8988T (cell line): Measurements from ENCODE around the gene INTS4.
"Not testable (repeated sequence)": the region's sequence is repeated elsewhere in the genome, so short reads cannot be mapped to it uniquely, and the experiment has no call there.

Source experiments
- DNase-seq: peaks from one replicate; pipeline ENCODE4 v3.0.0; 2011

Gene INTS4

DNA sequence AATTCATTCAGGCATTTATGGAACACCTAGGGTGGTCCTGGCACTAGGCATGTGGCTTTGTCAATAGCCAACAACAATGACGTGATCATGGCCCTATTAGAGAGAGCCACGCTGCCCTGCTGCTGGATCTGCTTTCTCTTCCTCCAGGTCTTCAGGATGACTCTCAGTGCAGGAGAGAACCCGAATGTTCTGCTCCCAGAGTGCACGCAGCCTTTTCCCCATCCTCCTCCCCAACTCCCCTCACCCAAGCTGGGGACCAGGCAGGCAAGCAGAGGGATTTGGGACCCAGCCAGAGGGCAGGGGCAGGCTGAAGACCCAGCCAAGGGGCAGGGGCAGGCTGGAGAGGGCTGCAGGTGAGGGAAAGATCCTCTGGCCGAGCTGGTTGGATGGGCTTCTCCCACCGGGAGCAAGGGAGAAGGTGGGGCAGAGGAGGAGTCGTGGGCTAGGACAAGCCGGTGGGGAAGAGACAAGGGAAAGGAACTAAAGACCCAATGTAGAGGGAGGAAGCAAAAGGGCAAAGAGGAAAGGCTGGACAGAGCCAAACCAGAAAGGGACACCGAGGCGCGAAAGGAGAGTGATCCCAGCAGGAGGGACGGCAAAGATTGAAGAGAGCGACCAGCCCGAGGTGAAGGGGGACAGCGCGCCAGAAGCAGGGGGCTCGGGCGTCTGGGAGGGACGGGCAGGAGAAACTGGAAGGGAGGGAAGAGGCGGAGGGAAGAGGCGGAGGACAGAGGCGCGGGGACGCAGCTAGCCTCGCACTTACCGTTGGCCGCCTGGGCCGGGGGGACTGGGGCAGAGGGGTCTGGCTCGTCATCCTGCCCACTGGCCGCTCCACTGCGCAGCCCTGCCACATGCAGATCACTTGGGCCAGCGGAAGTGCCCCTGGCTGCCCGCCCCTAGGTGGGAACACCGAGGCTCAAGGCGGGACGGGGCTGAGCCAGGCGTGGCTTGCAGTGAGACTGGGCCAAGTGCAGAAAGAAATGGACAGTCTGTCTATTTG is 28.2 kb upstream of the INTS4 start, which contains the start of gene KCTD14:
Gene KCTD14 (minus strand): TSS at position 880 of the 1,000 bp plus-strand sequence. CDS start 27 bp downstream, at position 853.
- peak; percentile 89 for DNase-seq

DNA sequence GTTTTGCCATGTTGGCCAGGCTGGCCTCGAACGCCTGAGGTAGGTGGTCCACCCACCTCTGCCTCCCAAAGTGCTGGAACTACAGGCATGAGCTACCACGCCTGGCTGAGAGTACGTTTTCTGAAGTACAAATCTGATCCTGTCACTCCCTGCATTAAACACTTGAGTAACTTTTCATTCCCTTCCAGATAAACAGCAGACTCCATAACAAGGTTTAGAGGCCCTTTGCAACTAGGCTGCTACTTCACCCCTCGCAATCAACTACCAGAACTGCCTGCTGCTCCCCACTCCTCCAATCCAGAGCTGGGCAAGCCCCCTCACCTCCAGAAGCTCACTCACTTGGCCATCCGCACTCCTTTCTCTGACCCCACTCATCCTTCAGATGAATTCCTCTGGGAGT is 27.1 kb upstream of the INTS4 start:
- DNase-seq, result no peak

DNA sequence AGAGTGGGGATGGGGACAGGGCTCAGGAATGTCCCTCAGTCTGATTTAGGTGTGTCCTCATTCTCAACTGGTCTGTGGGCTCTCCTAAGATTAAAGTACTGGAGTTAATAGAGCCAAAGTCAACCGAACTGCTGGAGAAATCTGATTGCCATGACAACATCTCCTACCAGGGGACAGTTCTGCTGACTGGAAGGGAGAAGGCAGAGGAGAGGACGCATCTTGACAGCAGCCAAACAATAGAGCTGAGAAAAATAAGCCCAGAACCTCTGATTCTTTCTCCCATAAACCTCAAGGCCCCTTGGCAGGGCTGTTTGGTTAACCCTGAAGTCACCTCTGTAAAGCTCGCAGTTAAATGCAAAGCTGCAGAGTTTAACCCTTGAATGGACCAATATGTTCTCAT is 25.8 kb upstream of the INTS4 start:
- DNase-seq, result no peak

- no peak for DNase-seq
Measured at GRCh38 chr11:78019808-78020207, 25.3 kb upstream of the INTS4 start.

DNA sequence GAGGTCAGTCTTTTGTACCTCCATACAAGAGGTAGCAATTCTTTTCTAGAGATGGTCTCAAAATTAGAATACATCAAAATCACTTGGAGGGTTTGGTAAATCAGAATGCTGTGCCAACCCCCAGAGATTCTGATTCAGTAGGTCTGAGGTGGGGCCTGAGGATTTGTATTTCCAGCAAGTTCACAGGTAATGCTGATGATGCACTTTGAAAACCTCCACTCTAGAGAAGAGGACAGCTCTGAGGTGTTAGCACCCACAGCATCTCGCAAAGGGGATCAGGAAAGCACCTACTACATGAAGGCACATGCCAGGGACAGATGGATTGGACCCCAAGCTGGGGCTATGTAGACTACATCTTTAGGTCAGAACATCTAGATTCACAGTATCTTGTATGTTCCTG is 21.4 kb upstream of the INTS4 start:
- no peak for DNase-seq

DNA sequence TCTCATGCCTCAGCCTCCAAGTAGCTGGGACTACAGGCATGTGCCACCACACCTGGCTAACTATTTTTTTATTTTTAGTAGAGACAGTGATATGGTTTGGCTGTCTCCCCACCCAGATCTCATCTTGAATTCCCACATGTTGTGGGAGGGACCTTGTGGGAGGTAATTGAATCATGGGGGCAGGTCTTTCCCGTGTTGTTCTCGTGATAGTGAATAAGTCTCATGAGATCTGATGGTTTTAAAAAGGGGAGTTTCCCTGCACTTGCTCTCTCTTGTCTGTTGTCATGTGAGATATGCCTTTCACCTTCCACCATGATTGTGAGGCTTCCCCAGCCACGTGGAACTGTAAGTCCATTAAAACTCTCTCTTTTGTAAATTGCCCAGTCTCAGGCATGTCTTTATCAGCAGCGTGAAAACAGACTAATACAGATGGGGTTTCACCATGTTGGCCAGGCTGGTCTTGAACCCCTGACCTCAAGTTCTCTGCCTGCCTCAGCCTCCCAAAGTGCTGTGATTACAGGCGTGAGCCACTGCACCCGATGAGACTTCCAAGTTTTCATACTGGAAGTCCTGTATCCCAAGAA is 20.6 kb upstream of the INTS4 start:
- not testable (repeated sequence) for DNase-seq

GRCh38 chr11:78011301-78011700 is 16.8 kb upstream of the INTS4 start:
- no peak for DNase-seq

GRCh38 chr11:78010755-78011154 is 16.3 kb upstream of the INTS4 start:
- no peak for DNase-seq

DNA sequence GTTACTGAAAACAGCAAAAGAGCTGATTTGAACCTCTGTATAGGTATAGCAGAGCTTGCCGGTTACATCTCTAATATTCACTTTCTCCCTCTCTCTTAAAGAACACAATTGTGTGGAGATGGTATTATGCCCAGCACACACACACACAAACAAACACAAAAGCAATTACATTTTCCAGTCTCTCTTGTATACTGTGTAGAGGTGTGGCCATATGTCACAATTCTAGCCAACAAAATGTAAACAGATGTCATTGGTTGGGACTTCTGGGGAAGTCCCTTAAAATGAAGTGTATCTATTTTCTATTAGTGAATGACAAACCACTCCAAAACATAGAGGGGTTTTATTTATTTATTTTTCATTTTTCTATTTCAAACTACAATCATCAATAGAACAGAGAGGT is 15.8 kb upstream of the INTS4 start:
- DNase-seq, result no peak

- DNase-seq, result no peak
Measured at GRCh38 chr11:78009062-78009461, 14.6 kb upstream of the INTS4 start.

- DNase-seq, result peak; percentile 29
Measured at GRCh38 chr11:78000193-78000592, 5.7 kb upstream of the INTS4 start.

DNA sequence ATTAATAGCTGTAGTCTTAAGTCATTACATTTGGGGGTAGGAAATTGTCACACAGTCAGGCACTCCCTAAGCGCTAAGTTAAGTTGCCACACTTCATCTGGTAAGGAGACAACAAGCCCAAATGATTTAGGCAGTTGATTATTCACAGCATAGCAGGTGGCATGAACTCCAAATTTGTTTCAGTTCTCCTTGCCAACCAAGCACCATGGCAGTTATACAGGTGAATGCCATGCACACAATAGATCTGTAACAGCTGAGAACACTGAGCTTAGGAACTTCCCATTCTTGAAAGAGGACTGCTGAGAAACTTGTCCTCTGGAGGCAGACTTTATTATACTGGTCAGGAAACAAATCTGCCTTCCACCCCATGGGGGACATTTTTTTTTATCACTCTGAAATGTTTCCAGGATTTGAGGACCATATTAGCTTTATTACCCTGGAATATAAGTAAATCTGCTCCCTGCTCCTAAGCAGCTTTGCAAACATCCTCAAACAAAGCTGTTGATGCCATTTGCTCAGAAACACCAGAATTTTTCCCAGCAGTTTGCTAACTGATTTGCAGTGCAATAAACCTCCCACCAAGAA is 5.1 kb upstream of the INTS4 start:
- no peak for DNase-seq

GRCh38 chr11:77993902-77994301 is 566 bp downstream of the INTS4 start:
- DNase-seq, result no peak

DNA sequence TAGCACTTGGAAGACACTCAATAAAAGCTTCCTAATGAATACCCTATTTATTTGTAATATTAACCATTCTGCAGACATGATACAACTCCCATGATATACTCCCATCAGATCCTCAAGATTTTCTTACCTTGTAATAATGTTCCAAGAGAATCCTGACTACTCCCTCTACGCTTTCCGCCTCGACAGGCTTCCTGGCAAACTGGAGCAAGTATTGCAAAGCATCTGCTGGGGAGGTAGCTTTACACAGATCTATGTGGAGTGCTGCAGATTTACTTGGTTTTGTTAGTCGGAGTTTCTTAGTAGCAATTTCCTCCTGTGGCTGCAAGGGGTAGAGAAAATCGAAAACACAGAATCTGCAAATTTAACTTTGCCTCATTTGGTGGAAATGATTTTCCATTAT is 3.5 kb downstream of the INTS4 start:
- no peak for DNase-seq

- not testable (repeated sequence) for DNase-seq
Measured at GRCh38 chr11:77986456-77986855, 8.0 kb downstream of the INTS4 start.

GRCh38 chr11:77981346-77981947 is 13.0 kb downstream of the INTS4 start:
- no peak for DNase-seq

GRCh38 chr11:77968337-77968736 is 26.1 kb downstream of the INTS4 start:
- DNase-seq, result no peak

DNA sequence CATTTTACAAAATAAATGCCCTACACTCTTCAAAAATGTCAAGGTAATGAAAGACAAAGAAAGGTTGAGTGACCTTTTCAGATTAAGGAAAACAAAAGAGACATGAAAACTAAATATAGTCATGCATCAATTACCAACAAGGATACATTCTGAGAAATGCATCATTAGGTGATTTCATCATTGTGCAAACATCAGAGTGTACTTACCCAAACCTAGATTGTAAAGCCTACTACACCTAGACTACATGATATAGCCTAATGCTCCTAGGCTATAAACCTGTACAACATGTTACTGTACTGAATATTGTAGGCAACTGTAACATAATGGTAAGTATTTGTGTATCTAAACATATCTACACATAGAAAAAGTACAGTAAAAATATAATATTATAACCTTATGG is 26.7 kb downstream of the INTS4 start:
- DNase-seq, result no peak

DNA sequence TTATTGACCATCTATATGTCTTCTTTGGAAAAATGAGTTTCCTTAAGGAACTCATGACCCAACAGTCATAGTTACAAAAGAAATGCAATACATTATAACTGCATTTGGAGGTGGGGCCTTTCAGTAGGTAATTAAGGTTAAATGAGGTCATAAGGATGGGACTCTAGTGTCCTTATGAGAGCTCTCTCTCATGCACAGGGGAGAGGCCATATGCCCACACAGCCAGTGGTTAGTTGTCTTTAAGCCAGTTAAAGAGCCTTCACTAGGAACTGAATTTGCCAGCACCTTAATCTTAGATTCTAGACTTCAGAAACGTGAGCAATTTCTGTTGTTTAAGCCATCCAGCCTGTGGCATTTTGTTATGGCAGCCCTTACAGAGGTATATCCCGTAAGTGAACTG is 27.3 kb downstream of the INTS4 start:
- no peak for DNase-seq

- DNase-seq, result no peak
Measured at GRCh38 chr11:77966338-77966737, 28.1 kb downstream of the INTS4 start.

GRCh38 chr11:77959434-77959833 is 35.0 kb downstream of the INTS4 start:
- no peak for DNase-seq

GRCh38 chr11:77958583-77959177 is 35.8 kb downstream of the INTS4 start:
- not testable (repeated sequence) for DNase-seq

- not testable (repeated sequence) for DNase-seq
Measured at GRCh38 chr11:77943296-77943695, 51.2 kb downstream of the INTS4 start.
